GM21576 (cell line): Measurements from ENCODE around the gene PTRH1.
A peak's percentile ranks its signal among the peaks of the same experiment; 100 is the strongest.

Experiments used
- ATAC-seq: cut with Tn5 transposase; IDR thresholded peaks from one replicate; pipeline ENCODE4 v1.9.1; 2021; ENCODE audit warnings: mild to moderate bottlenecking, moderate library complexity; ENCODE audit not compliant: unreplicated experiment

Gene PTRH1

DNA sequence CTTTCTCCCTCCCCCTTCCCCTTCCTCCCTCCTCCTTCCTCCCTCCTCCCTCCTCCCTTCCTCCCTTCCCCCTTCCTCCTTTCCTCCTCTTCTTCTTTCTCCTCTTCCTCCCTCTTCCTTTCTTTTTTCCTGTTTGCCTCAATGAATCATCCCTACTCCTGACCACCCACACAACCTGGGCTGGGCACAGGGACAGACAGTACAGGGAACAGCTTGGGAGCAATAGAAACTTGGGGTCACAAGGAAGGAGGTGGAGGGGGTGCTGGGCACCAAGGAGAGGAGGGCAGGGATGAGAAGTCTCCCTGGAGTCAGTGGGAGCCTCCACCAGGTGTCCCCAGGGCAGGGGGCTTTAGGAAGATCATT lies 5.4 kb upstream of the PTRH1 start:
- no peak for ATAC-seq

DNA sequence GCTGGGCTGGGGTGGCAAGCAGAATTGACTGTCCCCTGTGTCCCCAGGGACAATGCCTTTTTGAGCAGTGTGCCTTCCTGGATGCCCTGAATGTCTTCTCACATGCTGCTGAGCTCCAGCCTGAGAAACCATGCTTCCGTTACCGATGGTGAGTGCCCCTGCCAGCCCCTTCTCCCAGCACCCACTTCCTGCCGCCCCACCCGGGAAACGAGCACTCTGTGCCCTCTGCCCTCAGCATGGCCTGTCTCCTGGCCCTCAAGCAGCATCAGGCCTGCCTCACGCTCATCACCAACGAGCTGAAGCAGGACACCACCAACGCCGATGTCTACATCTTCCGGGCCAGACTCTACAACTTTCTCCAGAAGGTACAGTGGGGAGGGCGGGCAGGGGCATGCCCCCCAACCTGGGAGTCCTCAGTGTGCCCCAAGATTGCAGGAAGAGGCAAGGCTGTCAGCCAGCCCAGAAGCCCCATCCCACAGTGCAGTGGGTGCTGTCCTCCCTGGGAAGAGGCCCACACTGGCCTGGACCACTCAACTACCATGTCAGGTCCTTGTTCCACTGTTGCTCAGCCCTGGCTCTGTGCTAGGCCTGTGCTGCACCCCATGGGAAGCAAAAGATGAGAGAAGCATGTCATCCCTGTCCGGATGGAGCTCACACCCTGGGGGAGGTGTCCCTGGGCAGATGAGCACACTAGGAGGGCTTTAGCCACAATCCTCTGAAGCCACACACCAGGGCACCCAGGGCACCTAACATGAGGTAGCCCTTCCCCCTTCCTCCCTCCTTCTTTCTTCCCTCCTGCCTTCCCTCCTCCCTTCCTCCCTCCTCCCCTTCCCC lies 4.8 kb upstream of the PTRH1 start:
- no peak for ATAC-seq

DNA sequence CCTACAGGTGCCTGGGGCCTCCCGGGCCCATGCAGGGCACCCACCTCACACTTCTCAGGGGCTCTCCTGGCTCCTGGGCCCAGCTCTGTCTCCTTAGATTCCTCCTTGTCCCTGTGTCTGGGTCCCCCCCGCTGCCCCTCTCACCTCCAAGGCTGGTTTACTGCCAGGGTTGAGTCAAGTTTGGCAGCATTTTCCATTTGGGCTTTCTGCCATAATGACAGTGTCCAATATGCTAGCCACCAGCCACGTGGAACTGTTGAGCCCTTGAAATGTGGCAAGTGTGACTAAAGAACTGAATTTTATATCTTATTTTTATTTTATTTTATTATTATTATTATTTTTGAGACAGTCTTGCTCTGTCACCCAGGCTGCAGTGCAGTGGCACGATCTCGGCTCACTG lies 2.3 kb upstream of the PTRH1 start:
- no peak for ATAC-seq

DNA sequence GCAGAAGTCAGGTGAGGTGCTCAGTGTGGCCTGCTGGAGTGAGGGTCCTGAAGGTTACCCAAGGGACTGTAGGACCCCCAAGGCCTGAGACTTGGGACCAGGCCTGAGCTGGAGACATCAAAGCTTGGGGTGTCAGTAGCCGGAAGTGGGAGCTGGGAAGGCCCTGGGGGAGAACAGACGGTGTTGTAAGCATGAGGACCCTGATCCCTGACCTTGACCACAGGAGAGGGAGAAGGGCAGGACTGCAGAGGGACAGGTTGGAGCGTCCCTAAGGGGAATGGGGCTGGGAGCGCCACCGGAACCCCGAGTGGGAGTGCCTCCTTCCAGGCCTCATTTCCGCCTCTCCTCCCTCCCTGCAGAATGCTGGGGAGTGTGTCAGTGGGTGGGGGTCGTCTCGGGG lies 949 bp upstream of the PTRH1 start:
- ATAC-seq, result no peak

DNA sequence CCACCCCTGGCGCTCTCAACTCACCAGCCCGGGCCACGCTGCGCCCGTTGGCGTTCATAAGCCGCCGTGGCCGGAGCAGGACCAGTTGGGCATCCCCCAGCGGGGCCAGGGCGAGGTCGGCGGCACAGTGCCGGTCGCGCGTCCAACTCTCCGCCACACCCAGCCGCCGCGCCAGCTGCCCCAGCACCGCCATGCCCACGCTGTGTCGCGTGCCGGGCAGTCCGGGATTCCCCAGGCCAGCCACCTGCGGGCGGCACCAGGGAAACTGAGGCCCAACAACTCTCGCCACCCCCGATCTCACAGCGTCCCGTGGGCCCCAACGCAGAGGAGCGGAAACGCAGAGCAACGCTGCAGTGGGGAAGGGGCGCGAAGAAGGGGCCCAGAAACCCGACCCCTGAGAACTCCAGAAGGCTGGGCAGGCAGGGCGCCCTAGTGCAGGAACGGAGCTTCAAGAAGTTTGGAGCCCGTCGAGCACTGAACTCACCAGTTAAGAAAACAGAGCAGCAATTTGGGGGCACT lies 453 bp downstream of the PTRH1 start:
- ATAC-seq, result no peak

DNA sequence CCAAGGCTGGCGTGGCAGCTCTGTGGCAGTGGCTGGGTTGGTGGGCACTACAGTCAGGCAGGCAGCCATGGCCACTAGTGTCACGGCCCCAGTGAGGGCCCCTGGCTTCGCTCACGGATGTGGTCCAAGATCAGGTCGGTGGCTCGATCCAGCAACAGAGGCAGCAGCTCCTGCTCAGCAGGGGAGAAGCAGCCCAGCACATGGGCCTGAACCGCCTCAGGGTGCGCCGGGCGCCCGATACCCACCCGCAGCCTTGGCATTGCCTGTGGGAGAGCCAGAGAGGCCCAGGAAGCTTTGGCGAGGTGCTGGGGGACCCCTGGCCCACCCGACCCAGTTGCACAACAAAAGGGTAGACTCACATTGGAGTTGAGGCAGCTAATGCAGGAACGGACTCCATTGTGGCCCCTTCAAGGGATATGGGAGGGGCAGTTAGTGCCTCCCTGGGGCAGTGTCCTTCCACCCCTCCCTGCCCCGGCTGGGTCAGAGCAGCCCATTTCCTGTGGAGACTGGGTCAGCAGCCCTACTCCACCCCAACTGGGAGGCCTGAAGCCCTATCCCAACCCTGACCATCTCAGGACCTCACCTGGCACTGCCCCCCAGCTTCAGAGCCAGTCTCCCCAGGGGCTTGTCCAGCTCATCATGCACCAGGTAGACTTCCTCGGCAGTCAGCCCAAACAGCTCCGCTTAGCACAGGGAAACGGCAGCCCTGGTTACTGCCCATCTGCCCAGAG lies 1.3 kb downstream of the PTRH1 start:
- no peak for ATAC-seq

DNA sequence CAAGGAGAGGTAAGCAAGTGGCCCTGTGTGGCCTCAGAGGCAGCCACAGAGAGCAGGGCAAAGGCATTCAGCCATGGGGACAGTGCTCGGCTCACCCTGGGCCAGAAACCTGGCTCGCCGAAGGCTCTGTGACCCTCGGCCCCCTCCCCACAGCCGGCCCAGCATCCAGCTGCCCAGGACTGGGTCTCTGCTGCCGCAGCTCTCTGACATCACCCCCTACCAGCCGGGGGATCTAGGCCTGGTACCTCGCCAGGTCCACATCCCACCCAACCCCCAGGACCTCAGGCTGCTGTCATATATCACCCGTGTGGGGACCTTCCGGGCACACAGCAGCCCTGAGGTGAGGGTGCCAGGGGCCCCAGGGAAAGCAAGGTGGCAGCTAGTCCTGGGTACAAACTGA lies 2.6 kb downstream of the PTRH1 start:
- no peak for ATAC-seq

DNA sequence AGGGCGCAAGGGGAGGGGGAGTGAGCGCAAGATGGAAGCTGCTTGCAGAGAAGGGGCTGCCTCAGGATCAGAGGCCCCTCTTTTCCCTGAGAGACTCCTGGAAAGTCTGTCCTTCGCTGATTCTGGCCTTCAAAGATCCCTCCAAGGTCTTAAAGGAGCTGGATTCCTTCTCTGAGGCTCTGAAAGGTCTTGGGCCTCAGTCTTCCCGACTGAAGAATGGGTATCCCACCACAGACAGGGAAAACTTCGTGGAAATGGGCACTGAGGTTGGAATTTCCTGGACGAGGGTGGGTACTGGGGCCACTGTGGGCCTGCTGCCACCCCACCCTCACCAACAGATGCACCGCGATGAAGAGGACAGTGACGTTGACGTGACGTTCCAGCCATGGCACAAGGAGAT lies 3.1 kb downstream of the PTRH1 start:
- no peak for ATAC-seq

DNA sequence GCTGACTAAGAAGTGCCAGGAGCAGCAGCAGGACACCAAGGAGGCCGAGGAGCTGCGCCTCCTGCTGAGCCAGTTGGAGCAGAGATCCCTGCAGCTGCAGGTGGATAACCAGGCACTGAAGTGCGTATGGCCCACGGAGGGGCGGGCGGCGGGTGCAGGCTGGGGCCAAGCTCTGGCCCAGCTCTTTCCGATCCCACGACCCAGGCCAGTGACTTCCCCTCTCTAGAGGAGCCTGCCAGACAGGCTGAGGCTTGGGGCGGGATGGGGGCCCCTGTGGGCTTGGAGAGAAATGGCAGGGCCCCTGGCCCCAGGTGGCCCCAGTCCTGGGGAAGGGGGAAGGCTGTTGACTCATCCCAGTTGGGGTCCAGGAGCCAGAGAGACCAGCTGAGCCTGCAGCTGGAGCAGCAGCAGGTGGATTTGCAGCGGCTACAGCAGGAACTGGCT lies 3.6 kb downstream of the PTRH1 start:
- ATAC-seq, result no peak

DNA sequence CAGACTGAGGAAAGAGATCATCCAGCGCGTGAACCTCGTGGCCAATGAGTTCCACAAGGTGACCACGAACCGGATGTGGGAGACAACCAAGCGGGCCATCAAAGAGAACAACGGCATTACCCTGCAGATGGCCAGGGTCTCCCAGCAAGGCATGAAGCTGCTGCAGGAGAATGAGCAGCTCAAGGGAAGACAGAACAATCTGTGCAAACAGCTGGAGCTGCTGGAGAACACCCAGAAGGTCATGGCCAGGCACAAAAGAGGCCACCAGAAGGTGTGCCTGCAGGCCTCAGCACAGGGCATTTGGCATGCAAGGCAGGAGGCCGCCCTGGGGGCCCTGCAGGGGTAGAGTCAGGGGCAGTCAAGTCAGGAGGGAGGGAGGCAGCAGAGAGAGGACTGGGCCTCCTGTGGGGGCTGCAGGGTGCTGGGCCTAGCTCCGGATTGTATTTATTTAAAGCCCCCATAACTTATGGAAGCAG lies 4.2 kb downstream of the PTRH1 start:
- no peak for ATAC-seq

DNA sequence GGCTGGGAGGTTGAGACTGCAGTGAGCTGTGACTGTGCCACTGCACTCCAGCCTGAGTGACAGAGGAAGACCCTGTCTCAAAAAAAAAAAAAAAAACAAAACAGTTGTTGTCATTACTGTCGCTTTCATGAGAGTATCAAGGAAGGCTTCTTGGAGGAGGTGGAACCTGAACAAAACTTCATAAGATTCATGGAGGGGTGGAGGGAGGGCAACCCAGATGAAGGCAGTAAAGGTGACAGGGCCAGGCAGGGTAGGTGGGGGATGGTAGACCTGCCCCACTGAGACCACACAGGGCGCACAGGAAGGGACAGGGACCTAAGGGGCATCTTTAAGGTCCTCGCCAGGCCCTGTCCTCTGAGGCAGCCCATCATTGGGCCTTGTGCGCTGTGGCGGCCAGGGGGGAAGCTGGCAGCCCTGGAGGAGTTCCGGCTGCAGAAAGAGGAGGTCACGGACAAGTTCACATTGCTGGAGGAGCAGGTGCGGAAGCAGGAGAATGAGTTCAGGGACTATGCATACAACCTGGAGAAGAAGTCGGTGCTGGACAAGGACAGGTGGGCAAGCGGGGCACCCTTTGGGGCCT lies 5.2 kb downstream of the PTRH1 start:
- no peak for ATAC-seq

DNA sequence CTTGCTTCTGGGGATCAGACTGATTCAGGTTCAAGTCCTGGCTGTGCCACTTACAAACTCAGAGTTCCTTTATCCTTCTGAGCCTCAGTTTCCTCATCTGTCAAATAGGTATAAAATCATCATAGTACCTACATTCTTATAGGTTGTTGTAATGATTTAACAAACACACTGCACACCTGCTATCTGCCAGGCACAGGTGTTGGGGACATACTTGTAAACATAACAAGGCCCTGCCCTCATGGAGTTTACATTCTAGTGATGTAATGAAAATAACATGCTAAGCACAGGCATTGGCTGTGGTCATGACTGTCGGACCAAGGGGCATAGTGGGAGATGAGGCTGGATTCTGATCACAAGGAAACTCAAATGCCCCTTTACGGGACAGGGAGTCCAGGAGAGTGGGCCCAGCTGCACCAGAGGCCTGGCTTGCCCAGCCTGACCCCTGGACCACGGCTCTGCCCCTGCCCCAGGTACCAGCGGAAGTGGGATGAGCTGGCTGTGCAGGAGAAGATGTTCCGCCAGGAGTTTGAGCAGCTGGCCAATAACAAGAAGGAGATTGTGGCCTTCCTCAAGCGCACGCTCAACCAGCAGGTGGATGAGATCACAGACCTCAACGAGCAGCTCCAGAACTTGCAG lies 6.4 kb downstream of the PTRH1 start:
- ATAC-seq, result no peak

DNA sequence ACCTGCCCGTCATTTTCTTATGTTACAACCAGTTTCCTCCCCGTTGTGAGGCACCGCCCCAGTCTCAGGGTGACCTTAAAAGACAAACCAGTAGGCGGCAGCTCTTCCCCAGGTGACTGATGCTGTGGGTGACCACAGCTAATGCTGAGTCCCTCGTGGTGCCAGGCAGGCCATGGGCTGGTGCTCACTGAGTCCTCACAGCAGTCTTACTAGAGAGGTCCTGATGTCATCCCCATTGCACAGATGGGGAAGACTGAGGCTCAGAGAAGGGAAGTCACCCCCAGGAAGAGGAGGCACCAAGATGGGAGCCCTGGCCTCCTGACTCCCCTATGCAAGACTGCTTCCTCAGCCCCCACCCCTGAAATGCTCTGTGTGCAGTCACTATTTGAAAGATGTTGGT lies 7.7 kb downstream of the PTRH1 start:
- ATAC-seq, result no peak

DNA sequence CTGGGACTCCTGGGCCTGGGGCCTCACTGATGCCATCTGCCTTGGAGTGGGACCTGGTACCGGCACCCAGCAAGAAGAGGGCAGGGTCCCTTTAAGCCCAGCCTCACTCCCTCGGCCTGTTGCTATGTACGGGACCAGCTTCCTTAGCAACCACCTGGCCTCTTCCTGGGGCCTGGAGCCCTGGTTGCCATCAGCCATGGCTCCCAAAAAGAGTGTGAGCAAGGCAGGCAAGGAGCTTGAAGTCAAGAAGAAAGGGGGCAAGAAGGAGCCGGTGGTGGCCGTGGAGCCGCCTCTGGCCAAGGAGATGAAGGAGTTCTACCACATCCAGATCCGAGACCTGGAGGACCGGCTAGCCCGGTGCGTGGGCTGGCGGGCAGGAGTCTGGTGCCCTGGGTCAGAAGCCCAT lies 8.6 kb downstream of the PTRH1 start, which contains the start of gene CFAP157:
Gene CFAP157 (plus strand): TSS at position 153 of the 406 bp plus-strand sequence. CDS start 44 bp downstream, at position 197.
- ATAC-seq, result no peak

DNA sequence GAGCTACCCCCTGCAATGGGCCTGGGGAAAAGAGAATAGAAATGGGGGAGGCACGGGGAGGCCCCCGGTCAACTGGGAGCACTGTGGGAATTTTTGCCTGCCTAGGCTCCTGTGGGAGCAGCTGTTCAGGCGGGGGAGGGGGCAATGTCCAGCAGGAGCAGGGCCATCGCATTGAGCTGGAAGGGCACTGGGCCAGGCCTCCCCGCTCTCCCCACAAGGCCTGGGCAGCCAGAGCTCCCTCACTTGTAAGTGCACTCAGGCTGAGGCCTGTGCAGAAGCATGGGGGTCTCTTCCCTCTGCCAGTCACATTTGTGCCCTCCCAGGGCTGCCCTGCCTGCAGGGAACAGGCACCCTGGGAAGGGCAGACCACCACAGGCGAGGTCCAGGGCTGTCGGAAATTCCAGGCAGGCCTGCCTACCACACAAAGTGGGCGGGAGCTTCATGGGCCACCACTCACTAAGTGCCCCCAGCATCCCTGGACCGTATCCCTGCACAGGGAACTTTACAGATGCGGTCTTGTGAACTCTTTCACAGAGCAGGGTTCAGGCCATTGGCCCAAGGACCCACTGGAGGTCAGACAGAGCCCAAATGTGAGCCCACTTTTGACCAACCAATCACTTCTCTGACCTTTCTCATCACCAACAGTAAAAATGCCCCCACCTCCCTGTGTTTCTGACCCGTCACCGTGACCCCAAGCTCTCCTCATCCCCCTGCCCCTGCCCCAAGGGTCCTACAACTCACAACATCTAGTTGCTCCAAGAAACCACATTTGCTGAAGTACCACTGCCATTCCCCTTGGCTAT lies 9.7 kb downstream of the PTRH1 start:
- no peak for ATAC-seq

DNA sequence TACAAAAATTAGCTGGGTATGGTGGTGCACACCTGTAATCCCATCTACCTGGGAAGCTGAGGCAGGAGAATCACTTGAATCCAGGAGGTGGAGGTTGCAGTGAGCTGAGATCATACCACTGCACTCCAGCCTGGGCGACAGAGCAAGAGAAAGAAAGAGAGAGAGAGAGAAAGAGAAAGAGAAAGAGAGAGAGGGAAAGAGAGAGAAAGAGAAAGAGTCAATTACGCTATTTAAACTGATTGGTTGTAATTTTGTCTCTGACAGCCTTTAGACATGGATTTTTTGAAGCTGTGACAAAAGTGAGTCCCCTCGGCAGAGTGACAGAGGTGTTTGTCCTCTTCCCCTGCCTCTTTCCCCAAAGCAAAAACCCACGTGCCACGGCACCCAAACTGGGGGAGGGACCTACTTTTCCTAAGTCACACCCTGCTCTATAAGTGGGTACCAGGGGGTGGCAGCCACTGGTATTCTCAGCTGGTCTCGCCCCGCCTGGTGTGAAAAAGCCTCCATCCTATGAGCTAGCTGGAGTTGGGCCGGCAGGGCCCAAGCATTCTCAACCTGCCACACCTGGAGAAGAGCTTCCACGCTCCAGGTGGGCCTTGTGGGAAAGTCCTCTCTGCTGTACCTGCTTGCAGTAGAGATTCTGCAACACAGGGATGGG lies 12.0 kb downstream of the PTRH1 start:
- no peak for ATAC-seq

DNA sequence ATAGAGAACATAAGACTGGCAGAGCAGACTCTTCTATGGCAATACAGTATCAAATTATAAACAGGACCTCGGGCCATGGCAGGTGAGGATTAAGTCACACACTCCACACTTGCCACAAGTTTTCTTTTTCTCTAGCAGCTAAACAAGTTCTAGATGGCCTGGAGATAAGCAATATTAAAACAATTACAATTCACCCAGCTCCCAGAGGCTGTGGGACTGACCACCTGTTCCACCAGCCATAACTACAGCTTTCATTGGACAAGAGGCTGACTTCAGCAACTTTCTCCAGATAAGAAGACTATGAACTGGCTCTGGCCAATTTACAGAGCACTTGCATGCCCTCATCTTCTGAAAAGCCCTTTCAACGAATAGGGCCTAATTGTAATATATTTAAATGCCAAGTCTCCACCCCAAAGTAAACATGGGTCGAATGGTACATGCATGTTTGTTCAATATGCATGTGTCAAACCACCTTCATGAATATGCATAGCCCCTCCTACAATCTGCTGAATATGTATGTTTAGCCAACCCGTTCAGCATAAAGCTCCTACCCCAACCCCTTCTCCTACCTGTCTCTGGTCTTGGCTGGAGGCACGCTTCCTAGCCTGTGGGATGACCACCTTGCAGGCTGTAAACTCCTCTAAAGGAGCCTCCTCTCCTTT lies 14.7 kb downstream of the PTRH1 start:
- no peak for ATAC-seq

DNA sequence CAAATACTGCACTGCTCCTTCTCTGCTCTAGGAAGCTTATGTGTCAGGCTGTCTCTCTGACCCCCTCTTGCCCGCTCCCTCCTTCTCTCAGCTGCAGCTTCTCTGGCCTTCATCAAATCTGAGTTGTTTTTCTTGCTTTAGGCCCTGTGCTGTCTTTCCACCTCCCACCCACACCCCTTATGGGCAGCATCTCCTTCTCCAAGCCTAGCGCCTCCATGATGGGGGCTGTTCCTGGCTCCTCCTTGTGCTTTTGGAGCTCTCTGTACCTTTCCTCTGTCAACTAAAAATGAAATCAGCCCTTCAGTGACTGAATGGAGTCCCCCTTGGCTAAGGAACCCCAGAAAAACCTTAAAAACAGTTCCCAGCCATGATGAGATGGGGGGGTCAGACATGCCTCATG lies 15.3 kb downstream of the PTRH1 start:
- ATAC-seq, result no peak

DNA sequence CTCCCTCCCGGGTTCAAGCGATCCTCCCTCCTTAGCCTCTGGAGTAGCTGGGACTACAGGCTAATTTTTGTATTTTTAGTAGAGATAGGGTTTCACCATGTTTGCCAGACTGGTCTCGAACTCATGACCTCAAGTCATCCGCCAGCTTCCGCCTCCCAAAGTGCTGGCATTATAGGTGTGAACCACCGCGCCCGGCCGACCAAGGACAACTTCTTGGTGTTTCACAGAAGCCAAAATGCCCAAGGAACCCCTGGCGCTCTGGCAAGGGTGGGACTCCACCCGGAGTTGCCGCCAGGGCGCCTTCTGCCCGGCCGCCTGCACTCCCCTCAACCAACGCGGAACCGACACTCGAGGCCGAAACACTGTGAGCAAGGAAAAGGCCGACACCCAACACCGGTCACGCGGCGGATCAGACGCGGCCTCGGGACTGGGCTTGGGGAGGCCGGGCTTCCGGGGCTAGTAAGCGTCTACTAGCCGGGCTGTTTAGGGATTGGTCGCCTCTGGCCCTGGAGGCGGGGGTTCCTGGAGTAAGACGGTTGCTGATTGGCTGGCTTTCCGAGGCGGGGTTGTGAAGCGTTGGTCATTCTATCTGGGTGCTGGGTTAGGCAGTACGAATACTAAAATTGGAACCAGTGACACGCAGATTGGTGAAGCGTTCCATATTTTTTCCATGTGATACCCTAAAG lies 16.3 kb downstream of the PTRH1 start:
- ATAC-seq, result peak; percentile 86
